ENCODE measurements around the gene MAPKAP1. TPM values are rescaled to one million over a fixed set of nuclear protein-coding genes. Genes with fewer than 3 reads are reported as not detected.
A peak's percentile ranks its signal among the peaks of the same experiment; 100 is the strongest.

The MAPKAP1 gene
- total and polyA plus RNA-seq, 2 of the 13 experiments (the other 11 are each of a cell fraction or from before 2014, with no cell fraction given) = 45.0 to 64.3 TPM

DNA sequence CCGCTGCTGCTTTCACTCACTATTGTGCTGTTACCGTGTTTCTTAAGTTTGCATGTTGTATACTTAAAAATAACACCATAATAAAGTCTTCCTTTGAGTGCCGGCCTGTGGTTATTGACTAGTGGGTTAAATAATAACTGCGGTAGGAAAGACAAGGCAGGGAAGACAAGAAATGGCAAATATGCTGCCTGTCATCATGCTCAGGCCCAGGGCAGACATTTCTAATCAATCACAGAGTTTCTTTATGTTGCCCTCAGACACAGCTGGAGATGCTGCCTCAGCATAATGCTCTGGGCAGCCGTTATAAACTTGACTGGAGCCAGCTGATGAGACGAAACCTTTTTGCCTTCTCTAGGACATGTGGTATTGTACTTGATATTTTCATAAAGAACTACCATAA lies 230.4 kb downstream of the MAPKAP1 start:
- Histone ChIP-seq H4K20me1 (ENCODE audit: insufficient read depth, low read length) (no peaks in the 10 kb centered on the region), H3K4me3 (replicated peaks in 1 of 3; ENCODE audit: insufficient read depth in 1 of 3, low read depth in 2 of 3, low read length in 3 of 3) (no peak overlapping the region), H3K4me2 (ENCODE audit: low read depth, low read length) (peak overlapping the region; percentile 40), H2AFZ (ENCODE audit: low read length) (no peak overlapping the region), H3K79me2 (ENCODE audit: insufficient read depth, low read length) (no peaks in the 10 kb centered on the region), H3K4me1 (ENCODE audit: insufficient read depth, low read length) (peaks cover 33% of the 10 kb centered on the region), H3K36me3 (replicated peaks in 1 of 2; ENCODE audit: control insufficient read depth in 1 of 2, insufficient read depth in 2 of 2, low read length in 2 of 2) (peaks cover 0 to 2% of the 10 kb centered on the region in 2 experiments; a peak in 2 of 5 replicates), H3K27ac (ENCODE audit: extremely low read length, insufficient read depth, low read length) (peak overlapping the region; percentile 48), H3K27me3 (ENCODE audit: control insufficient read depth in 1 of 2, insufficient read depth in 2 of 2, low read length in 2 of 2) (no peaks in the 10 kb centered on the region), H3K9me3 (ENCODE audit: low read length) (no peaks in the 10 kb centered on the region), H3K9ac (ENCODE audit: insufficient read depth, low read depth, low read length) (no peak overlapping the region)
- in situ Hi-C loops (cut with HindIII; ENCODE audit: extremely low pct_ligation_motif_present, low pct_unique_long_range_greater_than_20kb) = no loop called here
- POLR2A ChIA-PET = no interaction called here
- ATAC-seq (peak; percentile 59), FAIRE-seq (no peak), DNase-seq (ENCODE audit: low spot score) (peak; percentile 27)
- BruUV-seq (replicated peaks) = no TSS peak
- CTCF ChIA-PET (ENCODE audit: low intra/inter-chr PET ratio, low total read pairs) = no interaction called here
- 47% methylated on average over 6 of the region's 6 CpGs for WGBS (ENCODE audit: low lambda C conversion rate)
- intact Hi-C loops (cut with micrococcal nuclease; ENCODE audit: unreplicated experiment) = no loop called here
- peak; percentile 58 for TF ChIP-seq ZFY (CRISPR knock-in tag; IDR thresholded peaks at IDR 0.05)
- 0 out of 4 replicates have a peak, but pooled peaks of 1 of the 2 experiments have one; percentile 14 for TF ChIP-seq EP300 (IDR thresholded peaks at IDR 0.05; ENCODE audit: low read depth in 2 of 2, low read length in 2 of 2)
- no peak for TF ChIP-seq EP300 (CRISPR knock-in tag; IDR thresholded peaks at IDR 0.05; ENCODE audit: borderline replicate concordance)
- no peak for TF ChIP-seq FOXK2 (IDR thresholded peaks at IDR 0.05)
- TF ChIP-seq SP4 (CRISPR knock-in tag; IDR thresholded peaks at IDR 0.05) = no peak
- TF ChIP-seq SAP130 (CRISPR knock-in tag; IDR thresholded peaks at IDR 0.05; ENCODE audit: low read depth) = peak; percentile 29; the same call in 1 of the 2 replicates
- TF ChIP-seq, protein P1, sequence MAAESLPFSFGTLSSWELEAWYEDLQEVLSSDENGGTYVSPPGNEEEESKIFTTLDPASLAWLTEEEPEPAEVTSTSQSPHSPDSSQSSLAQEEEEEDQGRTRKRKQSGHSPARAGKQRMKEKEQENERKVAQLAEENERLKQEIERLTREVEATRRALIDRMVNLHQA (CRISPR knock-in tag; IDR thresholded peaks at IDR 0.05) = no peak
- TF ChIP-seq MAFK (conservative IDR thresholded peaks at IDR 0.05 in 1 of 2, IDR thresholded peaks at IDR 0.05 in 1 of 2; ENCODE audit: low read length in 2 of 2) = peak; percentile 87 to 88
- TF ChIP-seq POLR2AphosphoS5 (IDR thresholded peaks at IDR 0.05; ENCODE audit: low read depth, low read length) = no peak
- TF ChIP-seq, protein P2, sequence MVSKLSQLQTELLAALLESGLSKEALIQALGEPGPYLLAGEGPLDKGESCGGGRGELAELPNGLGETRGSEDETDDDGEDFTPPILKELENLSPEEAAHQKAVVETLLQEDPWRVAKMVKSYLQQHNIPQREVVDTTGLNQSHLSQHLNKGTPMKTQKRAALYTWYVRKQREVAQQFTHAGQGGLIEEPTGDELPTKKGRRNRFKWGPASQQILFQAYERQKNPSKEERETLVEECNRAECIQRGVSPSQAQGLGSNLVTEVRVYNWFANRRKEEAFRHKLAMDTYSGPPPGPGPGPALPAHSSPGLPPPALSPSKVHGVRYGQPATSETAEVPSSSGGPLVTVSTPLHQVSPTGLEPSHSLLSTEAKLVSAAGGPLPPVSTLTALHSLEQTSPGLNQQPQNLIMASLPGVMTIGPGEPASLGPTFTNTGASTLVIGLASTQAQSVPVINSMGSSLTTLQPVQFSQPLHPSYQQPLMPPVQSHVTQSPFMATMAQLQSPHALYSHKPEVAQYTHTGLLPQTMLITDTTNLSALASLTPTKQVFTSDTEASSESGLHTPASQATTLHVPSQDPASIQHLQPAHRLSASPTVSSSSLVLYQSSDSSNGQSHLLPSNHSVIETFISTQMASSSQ (IDR thresholded peaks at IDR 0.05; ENCODE audit: low read depth) = peak; percentile 56; the same call in 1 of the 2 replicates
- TF ChIP-seq, protein P2 (CRISPR knock-in tag; IDR thresholded peaks at IDR 0.05; ENCODE audit: borderline replicate concordance) = no peak
- no peak for TF ChIP-seq SOX6 (IDR thresholded peaks at IDR 0.05)
- TF ChIP-seq SOX6 (CRISPR knock-in tag; IDR thresholded peaks at IDR 0.05) = peak; percentile 32; the same call in 1 of the 2 replicates
- no peak for TF ChIP-seq PPARG (CRISPR knock-in tag; conservative IDR thresholded peaks at IDR 0.05)
- 0 out of 2 replicates have a peak, but pooled peaks have one; percentile 27 for TF ChIP-seq GATAD2A (CRISPR knock-in tag; IDR thresholded peaks at IDR 0.05)
- no peak for TF ChIP-seq ARNTL (CRISPR knock-in tag; IDR thresholded peaks at IDR 0.05)
- TF ChIP-seq NR1H2 (CRISPR knock-in tag; IDR thresholded peaks at IDR 0.05; ENCODE audit: borderline replicate concordance, low read depth) = no peak
- TF ChIP-seq SRF (IDR thresholded peaks at IDR 0.05; ENCODE audit: low read depth, low read length) = peak; percentile 51; the same call in 1 of the 2 replicates
- TF ChIP-seq, protein P3, sequence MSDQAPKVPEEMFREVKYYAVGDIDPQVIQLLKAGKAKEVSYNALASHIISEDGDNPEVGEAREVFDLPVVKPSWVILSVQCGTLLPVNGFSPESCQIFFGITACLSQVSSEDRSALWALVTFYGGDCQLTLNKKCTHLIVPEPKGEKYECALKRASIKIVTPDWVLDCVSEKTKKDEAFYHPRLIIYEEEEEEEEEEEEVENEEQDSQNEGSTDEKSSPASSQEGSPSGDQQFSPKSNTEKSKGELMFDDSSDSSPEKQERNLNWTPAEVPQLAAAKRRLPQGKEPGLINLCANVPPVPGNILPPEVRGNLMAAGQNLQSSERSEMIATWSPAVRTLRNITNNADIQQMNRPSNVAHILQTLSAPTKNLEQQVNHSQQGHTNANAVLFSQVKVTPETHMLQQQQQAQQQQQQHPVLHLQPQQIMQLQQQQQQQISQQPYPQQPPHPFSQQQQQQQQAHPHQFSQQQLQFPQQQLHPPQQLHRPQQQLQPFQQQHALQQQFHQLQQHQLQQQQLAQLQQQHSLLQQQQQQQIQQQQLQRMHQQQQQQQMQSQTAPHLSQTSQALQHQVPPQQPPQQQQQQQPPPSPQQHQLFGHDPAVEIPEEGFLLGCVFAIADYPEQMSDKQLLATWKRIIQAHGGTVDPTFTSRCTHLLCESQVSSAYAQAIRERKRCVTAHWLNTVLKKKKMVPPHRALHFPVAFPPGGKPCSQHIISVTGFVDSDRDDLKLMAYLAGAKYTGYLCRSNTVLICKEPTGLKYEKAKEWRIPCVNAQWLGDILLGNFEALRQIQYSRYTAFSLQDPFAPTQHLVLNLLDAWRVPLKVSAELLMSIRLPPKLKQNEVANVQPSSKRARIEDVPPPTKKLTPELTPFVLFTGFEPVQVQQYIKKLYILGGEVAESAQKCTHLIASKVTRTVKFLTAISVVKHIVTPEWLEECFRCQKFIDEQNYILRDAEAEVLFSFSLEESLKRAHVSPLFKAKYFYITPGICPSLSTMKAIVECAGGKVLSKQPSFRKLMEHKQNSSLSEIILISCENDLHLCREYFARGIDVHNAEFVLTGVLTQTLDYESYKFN (CRISPR knock-in tag; conservative IDR thresholded peaks at IDR 0.05) = 0 out of 2 replicates have a peak, but pooled peaks have one; percentile 29
- peak; percentile 88 for TF ChIP-seq MAFF (IDR thresholded peaks at IDR 0.05; ENCODE audit: low read depth, low read length)

All from HepG2 (cell line).